ENCODE results near the gene B4GALNT3.

- TF ChIP-seq CTCF (IDR thresholded peaks at IDR 0.05) = no peak
- TF ChIP-seq POLR2A (IDR thresholded peaks at IDR 0.05) = no peak
These were observed 110.7 kb downstream of the B4GALNT3 start for GRCh38 chr12:570435-570920.
